HCT116 (cell line): Measurements from ENCODE around the gene SLC35A4. TPM values are rescaled to one million over a fixed set of nuclear protein-coding genes. Genes with fewer than 3 reads are reported as not detected.

Source experiments
- ATAC-seq: fragments of 200-7000 bp; cut with Tn5 transposase; 2 replicates; pipeline ENCODE4 v1.9.1; 2020; ENCODE audit warnings: mild to moderate bottlenecking, moderate library complexity
- BruUV-seq: library from RNA; stranded (reverse); fragments of 400-500 nt; replicated peaks from 2 replicates; lab custom pipeline; 2021; lab: Mats Ljungman, UMichigan
- CTCF ChIA-PET: fragments of 300-600 bp; sonication (Branson Sonifier 250); formaldehyde crosslinking; loops from one replicate; lab custom pipeline; 2021; ENCODE audit warnings: antibody characterized with exemption; lab: Charles Lee
- POLR2A ChIA-PET: fragments of 300-600, 350-600 bp; sonication (Branson Sonifier 250); formaldehyde crosslinking; loops from one replicate; lab custom pipeline; 2021; ENCODE audit warnings: antibody characterized with exemption; lab: Charles Lee
- RAD21 ChIA-PET, 2 experiments: fragments of 300-600 bp; sonication (Branson Sonifier 250); formaldehyde crosslinking; loops; one replicate each; lab custom pipeline; 2023; ENCODE audit warnings: low total read pairs in 2 of 2; ENCODE audit not compliant: uncharacterized antibody in 2 of 2, unreplicated experiment in 2 of 2, low non-redundant PET in 1 of 2; lab: Charles Lee
- DNase-seq: peaks from one replicate; pipeline ENCODE4 v3.0.0-alpha.2; 2010; ENCODE audit warnings: low read depth, low spot score
- H2AFZ ChIP-seq: fragments of 200-600 bp; shearing (Covaris generic), sonication (generic); 2 replicates; pipeline ENCODE4 v1.6.1; 2017; ENCODE audit warnings: low read depth, mixed run types, mixed read lengths, antibody characterized with exemption, low read length; ENCODE audit not compliant: poor library complexity, severe bottlenecking
- H3K27ac ChIP-seq: 2 replicates; pipeline ENCODE4 v1.5.1; 2012; ENCODE audit warnings: low read depth, low read length
- H3K27me3 ChIP-seq: fragments of 200-600 bp; sonication (generic); 2 replicates; pipeline ENCODE4 v1.6.1; 2016; ENCODE audit warnings: mixed run types, low read length, mixed read lengths; ENCODE audit not compliant: insufficient read depth
- H3K36me3 ChIP-seq, 2 experiments: fragments of 200-500 bp in 1 of 2; fragments of 200-600 bp in 1 of 2; sonication (Bioruptor generic) in 1 of 2; sonication (generic) in 1 of 2; 2 replicates each; pipeline versions ENCODE4 v1.5.1 to v1.6.1; 2014 to 2016; ENCODE audit warnings: low read length in 2 of 2, inconsistent platforms in 1 of 2, mixed read lengths in 1 of 2, mixed run types in 1 of 2; ENCODE audit not compliant: insufficient read depth in 2 of 2, control insufficient read depth in 1 of 2
- H3K4me1 ChIP-seq, 2 experiments: fragments of 200-600 bp in 1 of 2; sonication (generic) in 1 of 2; 2 replicates each; pipeline versions ENCODE4 v1.5.1 to v1.6.1; 2012 to 2017; ENCODE audit warnings: low read length in 2 of 2, inconsistent platforms in 1 of 2, mild to moderate bottlenecking in 1 of 2, mixed read lengths in 1 of 2, mixed run types in 1 of 2, moderate library complexity in 1 of 2; ENCODE audit not compliant: insufficient read depth in 2 of 2, control insufficient read depth in 1 of 2
- H3K4me2 ChIP-seq: fragments of 200-600 bp; sonication (generic); 2 replicates; pipeline ENCODE4 v1.6.1; 2017; ENCODE audit warnings: mixed run types, low read length, mixed read lengths
- H3K4me3 ChIP-seq, 2 experiments: fragments of 200-600 bp in 1 of 2; sonication (generic) in 1 of 2; replicated peaks in 1 of 2; 2 replicates each; pipeline ENCODE4 v1.5.1; 2011 to 2016; ENCODE audit warnings: low read length in 2 of 2, control low read depth in 1 of 2, low read depth in 1 of 2, mild to moderate bottlenecking in 1 of 2, mixed read lengths in 1 of 2, mixed run types in 1 of 2
- H3K79me2 ChIP-seq: fragments of 200-600 bp; sonication (generic); 2 replicates; pipeline ENCODE4 v1.6.1; 2017; ENCODE audit warnings: mild to moderate bottlenecking, mixed run types, low read length, moderate library complexity, mixed read lengths; ENCODE audit not compliant: insufficient read depth
- H3K9ac ChIP-seq: fragments of 200-600 bp; sonication (generic); 2 replicates; pipeline ENCODE4 v1.6.1; 2016; ENCODE audit warnings: low read length, mixed read lengths
- H3K9me2 ChIP-seq: fragments of 200-600 bp; sonication (generic), shearing (Covaris generic); 2 replicates; pipeline ENCODE4 v1.6.1; 2017; ENCODE audit warnings: mixed run types, mild to moderate bottlenecking, moderate library complexity; ENCODE audit not compliant: insufficient read depth
- H3K9me3 ChIP-seq, 2 experiments: fragments of 200-500 bp in 1 of 2; fragments of 200-600 bp in 1 of 2; sonication (Bioruptor generic) in 1 of 2; sonication (generic) in 1 of 2; 2 replicates each; pipeline ENCODE4 v1.6.1; 2014 to 2017; ENCODE audit warnings: low read length in 2 of 2, mixed read lengths in 2 of 2, inconsistent platforms in 1 of 2, low read depth in 1 of 2, mild to moderate bottlenecking in 1 of 2, mixed run types in 1 of 2, moderate library complexity in 1 of 2; ENCODE audit not compliant: control insufficient read depth in 1 of 2, insufficient read depth in 1 of 2
- H4K20me1 ChIP-seq: fragments of 200-600 bp; sonication (generic), shearing (Covaris generic); 2 replicates; pipeline ENCODE4 v1.6.1; 2017; ENCODE audit warnings: mixed run types, mild to moderate bottlenecking, moderate library complexity; ENCODE audit not compliant: insufficient read depth
- CBX3 ChIP-seq: IDR thresholded peaks from 2 replicates; pipeline ENCODE4 v1.6.1; 2012; ENCODE audit warnings: low read depth
- CTCF ChIP-seq, 3 experiments: fragments of 200-600 bp in 1 of 3; sonication (generic) in 1 of 3; IDR thresholded peaks in 2 of 3; conservative IDR thresholded peaks in 1 of 3; 2 replicates each; pipeline ENCODE4 v1.5.1; 2012 to 2017; ENCODE audit warnings: low read depth in 2 of 3, low read length in 2 of 3, antibody characterized with exemption in 1 of 3, borderline replicate concordance in 1 of 3, control low read depth in 1 of 3, mild to moderate bottlenecking in 1 of 3, mixed read lengths in 1 of 3, mixed run types in 1 of 3, moderate library complexity in 1 of 3; ENCODE audit not compliant: insufficient read depth in 1 of 3
- EGR1 ChIP-seq: IDR thresholded peaks from 2 replicates; pipeline ENCODE4 v1.6.1; 2012; ENCODE audit warnings: low read depth
- ELF1 ChIP-seq: IDR thresholded peaks from 2 replicates; pipeline ENCODE4 v1.6.1; 2012; ENCODE audit warnings: low read depth, borderline replicate concordance
- EZH2 ChIP-seq: fragments of 200-600 bp; sonication (generic); IDR thresholded peaks from 2 replicates; pipeline ENCODE4 v1.6.1; 2017; ENCODE audit warnings: antibody characterized with exemption, mixed run types
- EZH2phosphoT487 ChIP-seq: fragments of 200-600 bp; IDR thresholded peaks from 2 replicates; pipeline ENCODE4 v1.6.1; 2018; ENCODE audit warnings: antibody characterized with exemption, borderline replicate concordance
- JUND ChIP-seq: IDR thresholded peaks from 2 replicates; pipeline ENCODE4 v1.6.1; 2012
- MAX ChIP-seq: IDR thresholded peaks from 2 replicates; pipeline ENCODE4 v1.6.1; 2012
- POLR2A ChIP-seq: IDR thresholded peaks from 2 replicates; pipeline ENCODE4 v1.7.0; 2011; ENCODE audit warnings: borderline replicate concordance; ENCODE audit not compliant: insufficient read depth, insufficient read length; ENCODE audit errors: extremely low read depth
- POLR2AphosphoS5 ChIP-seq: IDR thresholded peaks from 2 replicates; pipeline ENCODE4 v1.6.1; 2011; ENCODE audit warnings: mild to moderate bottlenecking, low read depth, low read length, moderate library complexity
- RAD21 ChIP-seq: IDR thresholded peaks from 2 replicates; pipeline ENCODE4 v1.6.1; 2012; ENCODE audit warnings: low read depth, mild to moderate bottlenecking
- REST ChIP-seq: IDR thresholded peaks from 2 replicates; pipeline ENCODE4 v1.6.1; 2012; ENCODE audit warnings: low read depth
- SIN3A ChIP-seq: IDR thresholded peaks from 2 replicates; pipeline ENCODE4 v1.6.1; 2012; ENCODE audit warnings: low read depth
- SP1 ChIP-seq: IDR thresholded peaks from 2 replicates; pipeline ENCODE4 v1.6.1; 2012; ENCODE audit warnings: low read depth
- intact Hi-C: fragments of 100-400 bp; cut with micrococcal nuclease; formaldehyde crosslinking; loops from 2 replicates; pipeline ENCODE4 v1.10.0; 2022
- total RNA-seq: library from RNA; stranded (reverse); gene quantifications from one replicate; pipeline ENCODE4 v1.2.1, GENCODE V29; 2021; ENCODE audit not compliant: unreplicated experiment

SLC35A4 gene
- total RNA-seq, 1 experiment from 2014 or later = 37.5 TPM

- TF ChIP-seq REST (no peak), ELF1 (no peak)
These were observed 7.4 kb upstream of the SLC35A4 start, which contains the start of gene SRA1 (continued) for GRCh38 chr5:140557136-140557805.

GRCh38 chr5:140557965-140558364, 6.7 kb upstream of the SLC35A4 start:
- Histone ChIP-seq H3K9me2 (no peaks in the 10 kb centered on the region), H3K79me2 (peaks cover 42% of the 10 kb centered on the region), H3K27ac (peak overlapping the region; percentile 80), H3K4me3 (peak overlapping the region; percentile 82 to 85), H3K9me3 (no peaks in the 10 kb centered on the region), H3K4me1 (peaks cover 8 to 32% of the 10 kb centered on the region in 2 experiments), H3K27me3 (no peaks in the 10 kb centered on the region), H3K9ac (peak overlapping the region; percentile 89), H3K36me3 (peaks cover 0 to 5% of the 10 kb centered on the region in 2 experiments; a peak in 2 of 4 replicates), H2AFZ (no peak overlapping the region), H4K20me1 (no peaks in the 10 kb centered on the region; the same call in 1 of the 2 replicates)
- no TSS peak for BruUV-seq
- DNase-seq (no peak), ATAC-seq (no peak; the same call in 1 of the 2 replicates)
- POLR2A ChIA-PET = interaction anchor here (1.2 kb wide), 1 partner anchor 77 kb away, joined by 6 read pairs; no protein-coding TSS in a partner anchor
- RAD21 ChIA-PET = no interaction called here
- CTCF ChIA-PET = no interaction called here
- TF ChIP-seq JUND (no peak), POLR2A (no peak), MAX (no peak), EZH2 (no peak), RAD21 (no peak), POLR2AphosphoS5 (no peak), ELF1 (no peak), SIN3A (no peak), SP1 (no peak), EZH2phosphoT487 (no peak), CTCF (IDR thresholded peaks at IDR 0.05 in 2 of 3, conservative IDR thresholded peaks at IDR 0.05 in 1 of 3; ENCODE audit: borderline replicate concordance in 1 of 3, insufficient read depth in 1 of 3, low read depth in 2 of 3, low read length in 2 of 3) (no peak), CBX3 (no peak), REST (no peak), EGR1 (no peak)
- TF ChIP-seq, all 23 proteins: peak for 0
- peak overlapping the region; percentile 76 for H3K4me2 ChIP-seq
- intact Hi-C loops = loop anchor here (5.0 kb wide), 1 partner anchor 154 kb away; no protein-coding TSS in a partner anchor
